HG03378 (cell line): ENCODE data around the gene BACE1.

Experiments used
- ATAC-seq: cut with Tn5 transposase; IDR thresholded peaks from one replicate; pipeline ENCODE4 v1.9.1; 2021; ENCODE audit warnings: mild to moderate bottlenecking, moderate library complexity; ENCODE audit not compliant: unreplicated experiment

The BACE1 gene

GRCh38 chr11:117309310-117309709 lies 6.7 kb downstream of the BACE1 start:
- no peak for ATAC-seq

- ATAC-seq: no peak
These were observed 10.9 kb downstream of the BACE1 start for GRCh38 chr11:117305145-117305544.

- no peak for ATAC-seq
These were observed 12.3 kb downstream of the BACE1 start for GRCh38 chr11:117303646-117304315.

- no peak for ATAC-seq
These were observed 13.0 kb downstream of the BACE1 start for GRCh38 chr11:117303101-117303500.

- ATAC-seq: no peak
These were observed 13.8 kb downstream of the BACE1 start for GRCh38 chr11:117302228-117302627.

- no peak for ATAC-seq
These were observed 15.3 kb downstream of the BACE1 start for GRCh38 chr11:117300773-117301172.

GRCh38 chr11:117300283-117300663 lies 15.8 kb downstream of the BACE1 start:
- no peak for ATAC-seq

- no peak for ATAC-seq
These were observed 16.4 kb downstream of the BACE1 start for GRCh38 chr11:117299351-117300282.

GRCh38 chr11:117298195-117298594 lies 17.9 kb downstream of the BACE1 start:
- no peak for ATAC-seq

GRCh38 chr11:117296881-117297280 lies 19.2 kb downstream of the BACE1 start:
- ATAC-seq: no peak

- no peak for ATAC-seq
These were observed 20.5 kb downstream of the BACE1 start for GRCh38 chr11:117295438-117296137.

GRCh38 chr11:117292616-117293015 lies 23.4 kb downstream of the BACE1 start:
- no peak for ATAC-seq

- no peak for ATAC-seq
These were observed 25.2 kb downstream of the BACE1 start, which contains the start of gene BACE1-AS for GRCh38 chr11:117290809-117291396. Gene BACE1-AS (plus strand): TSS chr11:117291346.

GRCh38 chr11:117289795-117290194 lies 26.3 kb downstream of the BACE1 start:
- ATAC-seq: no peak

GRCh38 chr11:117287668-117288067 lies 28.4 kb downstream of the BACE1 start:
- no peak for ATAC-seq

- ATAC-seq: no peak
These were observed 29.5 kb downstream of the BACE1 start for GRCh38 chr11:117286588-117286987.

GRCh38 chr11:117284053-117284452 lies 32.0 kb downstream of the BACE1 start:
- no peak for ATAC-seq

GRCh38 chr11:117282956-117283355 lies 33.1 kb downstream of the BACE1 start:
- ATAC-seq: no peak

GRCh38 chr11:117281869-117282268 lies 34.2 kb downstream of the BACE1 start:
- no peak for ATAC-seq

GRCh38 chr11:117281159-117281558 lies 34.9 kb downstream of the BACE1 start:
- no peak for ATAC-seq
